ENCODE results near the gene SLC8A1. TPM values are rescaled to one million over a fixed set of nuclear protein-coding genes. Genes with fewer than 3 reads are reported as not detected.

The SLC8A1 gene
- total and polyA plus RNA-seq, 2 donors from 2014 or later: 12.9 to 33.9 TPM

DNA sequence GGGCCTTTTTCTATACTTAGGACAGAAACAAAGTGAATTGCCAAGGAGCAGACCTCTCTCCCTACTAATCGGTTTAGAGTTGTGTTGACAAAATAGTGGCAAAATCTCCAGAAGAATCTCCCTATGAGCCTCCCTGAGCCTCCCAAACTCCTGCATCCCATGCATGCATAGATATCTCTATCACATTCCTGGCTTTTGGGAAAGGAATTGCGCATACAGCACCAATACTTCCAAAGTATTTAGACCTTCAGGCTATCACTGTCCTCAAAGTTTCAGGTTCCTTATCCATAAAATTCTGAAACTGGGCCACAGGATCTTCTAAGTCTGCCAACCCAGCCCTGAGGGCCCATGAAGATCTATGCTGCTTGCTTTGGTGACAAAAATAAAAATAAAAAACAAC is 152.1 kb downstream of the SLC8A1 start:
- Histone ChIP-seq H3K9ac (ENCODE audit: low read length in 3 of 3) (no peak overlapping the region), H3K4me3 (ENCODE audit: low read length in 3 of 3) (no peak overlapping the region), H3K27me3 (ENCODE audit: control insufficient read depth, insufficient read depth, low read length) (no peaks in the 10 kb centered on the region), H3K36me3 (ENCODE audit: control insufficient read depth in 2 of 3, insufficient read depth in 3 of 3, low read length in 3 of 3) (no peaks in the 10 kb centered on the region), H3K27ac (ENCODE audit: low read depth in 2 of 2, low read length in 2 of 2) (no peak overlapping the region), H3K9me3 (ENCODE audit: control insufficient read depth in 2 of 3, insufficient read depth in 1 of 3, low read length in 3 of 3) (no peaks in the 10 kb centered on the region), H3K4me1 (ENCODE audit: control insufficient read depth in 2 of 3, insufficient read depth in 2 of 3, low read depth in 1 of 3, low read length in 3 of 3) (no peaks in the 10 kb centered on the region)
- intact Hi-C loops (cut with DNase I): no loop called here
- DNase-seq (no peak), FAIRE-seq (no peak)
- TF ChIP-seq, protein P1, sequence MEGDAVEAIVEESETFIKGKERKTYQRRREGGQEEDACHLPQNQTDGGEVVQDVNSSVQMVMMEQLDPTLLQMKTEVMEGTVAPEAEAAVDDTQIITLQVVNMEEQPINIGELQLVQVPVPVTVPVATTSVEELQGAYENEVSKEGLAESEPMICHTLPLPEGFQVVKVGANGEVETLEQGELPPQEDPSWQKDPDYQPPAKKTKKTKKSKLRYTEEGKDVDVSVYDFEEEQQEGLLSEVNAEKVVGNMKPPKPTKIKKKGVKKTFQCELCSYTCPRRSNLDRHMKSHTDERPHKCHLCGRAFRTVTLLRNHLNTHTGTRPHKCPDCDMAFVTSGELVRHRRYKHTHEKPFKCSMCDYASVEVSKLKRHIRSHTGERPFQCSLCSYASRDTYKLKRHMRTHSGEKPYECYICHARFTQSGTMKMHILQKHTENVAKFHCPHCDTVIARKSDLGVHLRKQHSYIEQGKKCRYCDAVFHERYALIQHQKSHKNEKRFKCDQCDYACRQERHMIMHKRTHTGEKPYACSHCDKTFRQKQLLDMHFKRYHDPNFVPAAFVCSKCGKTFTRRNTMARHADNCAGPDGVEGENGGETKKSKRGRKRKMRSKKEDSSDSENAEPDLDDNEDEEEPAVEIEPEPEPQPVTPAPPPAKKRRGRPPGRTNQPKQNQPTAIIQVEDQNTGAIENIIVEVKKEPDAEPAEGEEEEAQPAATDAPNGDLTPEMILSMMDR (IDR thresholded peaks at IDR 0.05; ENCODE audit: borderline replicate concordance, extremely low read depth, insufficient read depth): no peak

DNA sequence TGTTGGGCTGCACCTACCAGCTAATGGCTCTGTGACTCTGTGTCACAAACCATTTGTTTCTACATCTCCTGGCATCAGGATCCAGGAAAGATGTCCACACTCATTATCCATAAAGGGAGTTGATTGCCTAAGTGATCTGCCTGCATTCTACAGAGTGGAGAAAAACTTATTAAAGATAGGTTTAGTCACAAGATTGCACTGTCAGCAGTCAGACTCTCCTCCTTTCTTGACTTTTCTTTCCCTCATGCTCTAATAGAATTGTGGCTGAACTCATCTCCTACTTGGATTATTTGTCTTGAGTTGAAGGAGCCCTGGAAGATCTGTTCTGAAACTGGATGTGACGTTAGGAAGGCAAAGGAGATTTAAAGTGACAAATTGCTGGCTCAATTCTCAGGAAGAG is 152.7 kb downstream of the SLC8A1 start:
- Histone ChIP-seq H3K36me3 (ENCODE audit: control insufficient read depth in 2 of 3, insufficient read depth in 3 of 3, low read length in 3 of 3) (no peaks in the 10 kb centered on the region), H3K9me3 (ENCODE audit: control insufficient read depth in 2 of 3, insufficient read depth in 1 of 3, low read length in 3 of 3) (no peaks in the 10 kb centered on the region), H3K27ac (ENCODE audit: low read depth in 2 of 2, low read length in 2 of 2) (no peak overlapping the region), H3K9ac (ENCODE audit: low read length in 3 of 3) (no peak overlapping the region), H3K4me1 (ENCODE audit: control insufficient read depth in 2 of 3, insufficient read depth in 2 of 3, low read depth in 1 of 3, low read length in 3 of 3) (no peaks in the 10 kb centered on the region), H3K4me3 (ENCODE audit: low read length in 3 of 3) (no peak overlapping the region), H3K27me3 (ENCODE audit: control insufficient read depth, insufficient read depth, low read length) (no peaks in the 10 kb centered on the region)
- FAIRE-seq (no peak), DNase-seq (no peak)
- TF ChIP-seq, protein P1 (IDR thresholded peaks at IDR 0.05; ENCODE audit: borderline replicate concordance, extremely low read depth, insufficient read depth): no peak
- intact Hi-C loops (cut with DNase I): no loop called here

DNA sequence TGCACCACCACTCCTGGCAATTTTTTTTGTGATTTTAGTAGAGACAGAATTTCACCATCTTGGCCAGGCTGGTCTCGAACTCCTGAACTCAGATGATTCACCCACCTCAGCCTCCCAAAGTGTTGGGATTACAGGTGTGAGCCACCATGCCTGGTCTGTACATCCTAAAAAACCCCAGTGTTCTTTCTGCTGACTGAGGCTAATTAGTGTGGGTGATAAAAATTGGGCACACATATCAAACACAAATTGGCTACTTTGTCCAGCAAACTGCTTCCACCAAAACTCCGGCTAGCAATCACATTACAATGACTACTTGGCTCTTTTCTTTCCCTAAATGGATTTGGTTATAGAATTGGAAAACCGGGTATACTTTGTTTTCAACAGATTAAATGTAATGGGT is 153.9 kb downstream of the SLC8A1 start:
- Histone ChIP-seq H3K9me3 (ENCODE audit: control insufficient read depth in 2 of 3, insufficient read depth in 1 of 3, low read length in 3 of 3) (no peaks in the 10 kb centered on the region), H3K27me3 (ENCODE audit: control insufficient read depth, insufficient read depth, low read length) (no peaks in the 10 kb centered on the region), H3K9ac (ENCODE audit: low read length in 3 of 3) (no peak overlapping the region), H3K36me3 (ENCODE audit: control insufficient read depth in 2 of 3, insufficient read depth in 3 of 3, low read length in 3 of 3) (no peaks in the 10 kb centered on the region), H3K27ac (ENCODE audit: low read depth in 2 of 2, low read length in 2 of 2) (no peak overlapping the region), H3K4me1 (ENCODE audit: control insufficient read depth in 2 of 3, insufficient read depth in 2 of 3, low read depth in 1 of 3, low read length in 3 of 3) (no peaks in the 10 kb centered on the region), H3K4me3 (ENCODE audit: low read length in 3 of 3) (no peak overlapping the region)
- DNase-seq: no peak
- TF ChIP-seq, protein P1 (IDR thresholded peaks at IDR 0.05; ENCODE audit: borderline replicate concordance, extremely low read depth, insufficient read depth): no peak
- intact Hi-C loops (cut with DNase I): no loop called here
- FAIRE-seq: no peak

DNA sequence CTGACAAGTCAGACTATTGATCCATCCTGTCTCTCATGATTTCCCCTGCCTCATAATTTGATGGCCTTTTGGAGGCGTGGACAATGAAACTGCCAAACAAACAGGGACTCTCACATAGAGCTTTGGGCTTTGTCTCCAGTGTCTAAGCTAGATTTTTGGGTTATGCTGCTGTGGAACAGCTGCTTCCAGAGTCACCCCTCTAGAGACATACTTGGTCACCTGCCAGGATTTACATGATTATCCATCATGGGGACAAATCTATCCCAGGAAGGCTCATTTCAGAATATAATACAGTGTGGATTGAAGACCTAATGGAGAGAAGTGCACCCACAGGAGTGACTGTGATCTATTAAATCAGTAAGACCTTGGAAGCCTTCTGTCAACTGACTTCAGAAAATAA is 159.6 kb downstream of the SLC8A1 start:
- FAIRE-seq (no peak), DNase-seq (no peak)
- H3K4me3 ChIP-seq (ENCODE audit: low read length in 3 of 3): no peak overlapping the region
- no peak overlapping the region for H3K9ac ChIP-seq (ENCODE audit: low read length in 3 of 3)
- no peaks in the 10 kb centered on the region for H3K27me3 ChIP-seq (ENCODE audit: control insufficient read depth, insufficient read depth, low read length)
- H3K27ac ChIP-seq (ENCODE audit: low read depth in 2 of 2, low read length in 2 of 2): no peak overlapping the region
- intact Hi-C loops (cut with DNase I): no loop called here
- no peaks in the 10 kb centered on the region for H3K9me3 ChIP-seq (ENCODE audit: control insufficient read depth in 2 of 3, insufficient read depth in 1 of 3, low read length in 3 of 3)
- H3K4me1 ChIP-seq (ENCODE audit: control insufficient read depth in 2 of 3, insufficient read depth in 2 of 3, low read depth in 1 of 3, low read length in 3 of 3): no peaks in the 10 kb centered on the region
- no peaks in the 10 kb centered on the region for H3K36me3 ChIP-seq (ENCODE audit: control insufficient read depth in 2 of 3, insufficient read depth in 3 of 3, low read length in 3 of 3)
- TF ChIP-seq, protein P1 (IDR thresholded peaks at IDR 0.05; ENCODE audit: borderline replicate concordance, extremely low read depth, insufficient read depth): no peak

All from kidney (tissue), 14 donors.